HG03045 (cell line): Measurements from ENCODE around the gene OAS1.
A peak's percentile ranks its signal among the peaks of the same experiment; 100 is the strongest.
"Not testable (repeated sequence)": the region's sequence is repeated elsewhere in the genome, so short reads cannot be mapped to it uniquely, and the experiment has no call there.

Experiments
- ATAC-seq: cut with Tn5 transposase; IDR thresholded peaks from one replicate; pipeline ENCODE4 v1.9.1; 2021; ENCODE audit warnings: mild to moderate bottlenecking, moderate library complexity; ENCODE audit not compliant: unreplicated experiment

OAS1 gene

GRCh38 chr12:112898380-112898779 lies 8.4 kb upstream of the OAS1 start:
- ATAC-seq = no peak

GRCh38 chr12:112900298-112901145 lies 6.2 kb upstream of the OAS1 start:
- no peak for ATAC-seq

- ATAC-seq = no peak
Measured at GRCh38 chr12:112901271-112901670, 5.5 kb upstream of the OAS1 start.

- ATAC-seq = no peak
Measured at GRCh38 chr12:112904571-112904970, 2.2 kb upstream of the OAS1 start.

- no peak for ATAC-seq
Measured at GRCh38 chr12:112905451-112906089, 1.2 kb upstream of the OAS1 start.

GRCh38 chr12:112907415-112908157 lies 824 bp downstream of the OAS1 start:
- ATAC-seq = peak; percentile 39

GRCh38 chr12:112908548-112908947 lies 1.8 kb downstream of the OAS1 start:
- no peak for ATAC-seq

GRCh38 chr12:112909693-112910092 lies 2.9 kb downstream of the OAS1 start:
- no peak for ATAC-seq

GRCh38 chr12:112913038-112913688 lies 6.4 kb downstream of the OAS1 start:
- ATAC-seq = no peak

GRCh38 chr12:112913888-112914287 lies 7.1 kb downstream of the OAS1 start:
- not testable (repeated sequence) for ATAC-seq

GRCh38 chr12:112916270-112916669 lies 9.5 kb downstream of the OAS1 start:
- ATAC-seq = no peak

- ATAC-seq = no peak
Measured at GRCh38 chr12:112919121-112919520, 12.4 kb downstream of the OAS1 start.

GRCh38 chr12:112924986-112925385 lies 18.2 kb downstream of the OAS1 start:
- peak; percentile 61 for ATAC-seq

- not testable (repeated sequence) for ATAC-seq
Measured at GRCh38 chr12:112926416-112927033, 19.8 kb downstream of the OAS1 start.

GRCh38 chr12:112927475-112927874 lies 20.7 kb downstream of the OAS1 start:
- ATAC-seq = no peak

- no peak for ATAC-seq
Measured at GRCh38 chr12:112927925-112928324, 21.2 kb downstream of the OAS1 start.

GRCh38 chr12:112928978-112929377 lies 22.2 kb downstream of the OAS1 start:
- ATAC-seq = no peak

GRCh38 chr12:112929715-112930114 lies 23.0 kb downstream of the OAS1 start:
- ATAC-seq = no peak

- ATAC-seq = no peak
Measured at GRCh38 chr12:112930350-112930749, 23.6 kb downstream of the OAS1 start.

GRCh38 chr12:112932485-112933128 lies 25.8 kb downstream of the OAS1 start:
- no peak for ATAC-seq
